KOPT-K1 (cell line): ENCODE results near the gene LBH.

Source experiments
- H3K27ac ChIP-seq: fragments of 200-600 bp; sonication (generic); 2 replicates; pipeline ENCODE4 v1.5.1; 2016; ENCODE audit warnings: antibody characterized with exemption, mild to moderate bottlenecking, low read depth, low read length; ENCODE audit not compliant: poor library complexity, severe bottlenecking
- H3K36me3 ChIP-seq: fragments of 200-600 bp; sonication (generic); 2 replicates; pipeline ENCODE4 v1.5.1; 2017; ENCODE audit warnings: antibody characterized with exemption, mild to moderate bottlenecking, low read length, moderate library complexity; ENCODE audit not compliant: insufficient read depth
- H3K9me3 ChIP-seq: fragments of 200-600 bp; sonication (generic); 2 replicates; pipeline ENCODE4 v1.5.1; 2017; ENCODE audit warnings: antibody characterized with exemption, low read length, mild to moderate bottlenecking; ENCODE audit not compliant: insufficient read depth, poor library complexity, severe bottlenecking

The LBH gene

GRCh38 chr2:30205456-30205855 is 25.9 kb upstream of the LBH start:
- Histone ChIP-seq H3K36me3 (no peaks in the 10 kb centered on the region), H3K9me3 (no peaks in the 10 kb centered on the region), H3K27ac (no peak overlapping the region)

- Histone ChIP-seq H3K27ac (no peak overlapping the region), H3K9me3 (no peaks in the 10 kb centered on the region), H3K36me3 (no peaks in the 10 kb centered on the region)
These were observed 24.6 kb upstream of the LBH start for GRCh38 chr2:30206461-30207430.

GRCh38 chr2:30208453-30208852 is 22.9 kb upstream of the LBH start:
- H3K9me3 ChIP-seq: no peaks in the 10 kb centered on the region
- no peak overlapping the region for H3K27ac ChIP-seq
- no peaks in the 10 kb centered on the region for H3K36me3 ChIP-seq

GRCh38 chr2:30209227-30209626 is 22.1 kb upstream of the LBH start:
- H3K36me3 ChIP-seq: no peaks in the 10 kb centered on the region
- no peaks in the 10 kb centered on the region for H3K9me3 ChIP-seq
- H3K27ac ChIP-seq: no peak overlapping the region

GRCh38 chr2:30213326-30213725 is 18.0 kb upstream of the LBH start:
- Histone ChIP-seq H3K9me3 (no peaks in the 10 kb centered on the region), H3K27ac (no peak overlapping the region), H3K36me3 (no peaks in the 10 kb centered on the region)

GRCh38 chr2:30213907-30214463 is 17.3 kb upstream of the LBH start:
- Histone ChIP-seq H3K9me3 (no peaks in the 10 kb centered on the region), H3K36me3 (no peaks in the 10 kb centered on the region), H3K27ac (no peak overlapping the region)

- Histone ChIP-seq H3K36me3 (no peaks in the 10 kb centered on the region), H3K27ac (no peak overlapping the region), H3K9me3 (no peaks in the 10 kb centered on the region)
These were observed 15.2 kb upstream of the LBH start for GRCh38 chr2:30216157-30216556.

- H3K27ac ChIP-seq: no peak overlapping the region
- H3K9me3 ChIP-seq: no peaks in the 10 kb centered on the region
- no peaks in the 10 kb centered on the region for H3K36me3 ChIP-seq
These were observed 13.5 kb upstream of the LBH start for GRCh38 chr2:30217644-30218337.

GRCh38 chr2:30218338-30218713 is 13.0 kb upstream of the LBH start:
- Histone ChIP-seq H3K9me3 (no peaks in the 10 kb centered on the region), H3K27ac (no peak overlapping the region), H3K36me3 (no peaks in the 10 kb centered on the region)

- Histone ChIP-seq H3K27ac (no peak overlapping the region), H3K36me3 (no peaks in the 10 kb centered on the region), H3K9me3 (no peaks in the 10 kb centered on the region)
These were observed 12.5 kb upstream of the LBH start for GRCh38 chr2:30218814-30219213.

GRCh38 chr2:30219886-30220875 is 11.2 kb upstream of the LBH start:
- no peak overlapping the region for H3K27ac ChIP-seq
- no peaks in the 10 kb centered on the region for H3K9me3 ChIP-seq
- no peaks in the 10 kb centered on the region for H3K36me3 ChIP-seq

GRCh38 chr2:30221531-30221930 is 9.8 kb upstream of the LBH start:
- no peaks in the 10 kb centered on the region for H3K36me3 ChIP-seq
- H3K9me3 ChIP-seq: no peaks in the 10 kb centered on the region
- no peak overlapping the region for H3K27ac ChIP-seq

GRCh38 chr2:30222031-30222430 is 9.3 kb upstream of the LBH start:
- Histone ChIP-seq H3K36me3 (no peaks in the 10 kb centered on the region), H3K9me3 (no peaks in the 10 kb centered on the region), H3K27ac (no peak overlapping the region)

GRCh38 chr2:30222636-30223360 is 8.5 kb upstream of the LBH start:
- no peaks in the 10 kb centered on the region for H3K9me3 ChIP-seq
- H3K36me3 ChIP-seq: no peaks in the 10 kb centered on the region

More at GRCh38 chr2:30222636-30223360, 8.5 kb upstream of the LBH start:
- no peak overlapping the region for H3K27ac ChIP-seq
